Measurements from ENCODE around the gene PRKAR1A. TPM values are rescaled to one million over a fixed set of nuclear protein-coding genes. Genes with fewer than 3 reads are reported as not detected.
A peak's percentile ranks its signal among the peaks of the same experiment; 100 is the strongest.

Gene PRKAR1A
- total RNA-seq, 2 donors from 2014 or later, result 245 to 252 TPM

DNA sequence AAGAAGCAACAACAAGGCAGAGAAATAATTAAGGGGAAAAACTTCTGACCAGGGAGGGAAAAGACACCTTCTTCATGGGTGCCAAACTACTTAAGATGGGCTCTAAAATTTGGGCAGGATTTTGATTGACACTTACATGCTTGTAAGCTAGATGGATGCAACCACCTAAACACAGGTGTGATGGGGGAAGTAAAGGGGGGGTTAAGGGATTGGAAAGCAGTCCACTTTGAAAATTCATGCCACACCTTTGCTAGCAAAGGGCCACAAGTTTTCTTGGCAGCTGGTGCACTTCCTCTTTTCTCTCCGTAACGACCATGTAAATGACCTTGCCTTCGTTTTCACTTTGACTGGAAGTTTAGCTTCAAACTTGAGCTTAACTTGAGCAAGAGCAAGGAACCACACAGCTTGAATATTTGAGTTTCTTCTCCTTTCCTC lies 14.3 kb upstream of the PRKAR1A start:
- Mint-ChIP-seq H3K4me3 (peak overlapping the region; percentile 49 to 79), H3K4me1 (ENCODE audit: low read depth) (peaks cover 16% of the 10 kb centered on the region), H3K27me3 (ENCODE audit: low read depth) (peaks cover 11% of the 10 kb centered on the region), H3K9me3 (peaks cover 0 to 2% of the 10 kb centered on the region in 2 donors), H3K36me3 (ENCODE audit: insufficient read depth in 2 of 2) (peaks cover 0 to 5% of the 10 kb centered on the region in 2 donors), H3K27ac (peak overlapping the region; percentile 63)
- DNase-seq (peak in 1 of 2 donors; percentile 19), ATAC-seq (replicated peaks in 1 of 2) (peak; percentile 60 to 81)

- peak overlapping the region; percentile 49 to 79 for H3K4me3 Mint-ChIP-seq
- H3K27me3 Mint-ChIP-seq (ENCODE audit: low read depth), result peaks cover 11% of the 10 kb centered on the region
- no peak for DNase-seq
- H3K36me3 Mint-ChIP-seq (ENCODE audit: insufficient read depth in 2 of 2), result peaks cover 0 to 5% of the 10 kb centered on the region in 2 donors
- peaks cover 0 to 2% of the 10 kb centered on the region in 2 donors for H3K9me3 Mint-ChIP-seq
- peak in 1 of 2 donors; percentile 37 for ATAC-seq (replicated peaks in 1 of 2)
- H3K4me1 Mint-ChIP-seq (ENCODE audit: low read depth), result peaks cover 16% of the 10 kb centered on the region
- H3K27ac Mint-ChIP-seq, result peak overlapping the region; percentile 77
These were observed 13.5 kb upstream of the PRKAR1A start for GRCh38 chr17:68498479-68499326.

DNA sequence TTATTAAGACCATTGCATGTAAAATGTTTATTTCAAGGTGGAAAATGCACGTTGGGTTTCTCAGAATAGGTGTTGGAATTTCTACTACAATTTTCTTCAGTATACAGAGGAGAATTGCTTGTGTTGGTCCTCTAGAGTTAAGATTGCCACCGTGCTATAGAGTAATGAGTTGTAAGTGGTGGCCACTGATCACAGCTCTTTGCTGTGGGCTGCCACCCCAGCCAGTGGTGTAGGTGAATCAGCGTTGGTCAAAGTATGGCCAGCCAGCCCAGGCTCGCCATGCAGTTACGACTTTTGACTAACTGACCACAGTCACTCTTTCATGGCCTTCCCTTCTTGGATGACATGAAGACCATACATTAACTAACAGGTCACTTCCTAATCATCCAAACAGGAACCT lies 12.6 kb upstream of the PRKAR1A start:
- peaks cover 11% of the 10 kb centered on the region for H3K27me3 Mint-ChIP-seq (ENCODE audit: low read depth)
- peaks cover 16% of the 10 kb centered on the region for H3K4me1 Mint-ChIP-seq (ENCODE audit: low read depth)
- H3K9me3 Mint-ChIP-seq, result peaks cover 2 to 3% of the 10 kb centered on the region in 2 donors
- H3K36me3 Mint-ChIP-seq (ENCODE audit: insufficient read depth in 2 of 2), result peaks cover 0 to 5% of the 10 kb centered on the region in 2 donors
- H3K27ac Mint-ChIP-seq, result no peak overlapping the region
- no peak for ATAC-seq (replicated peaks in 1 of 2)
- no peak for DNase-seq
- H3K4me3 Mint-ChIP-seq, result no peak overlapping the region

GRCh38 chr17:68501074-68501473 lies 11.2 kb upstream of the PRKAR1A start:
- ATAC-seq (replicated peaks in 1 of 2) (no peak), DNase-seq (no peak)
- Mint-ChIP-seq H3K27me3 (ENCODE audit: low read depth) (peaks cover 11% of the 10 kb centered on the region), H3K4me1 (ENCODE audit: low read depth) (peaks cover 16% of the 10 kb centered on the region), H3K27ac (no peak overlapping the region), H3K36me3 (ENCODE audit: insufficient read depth in 2 of 2) (peaks cover 0 to 5% of the 10 kb centered on the region in 2 donors), H3K4me3 (no peak overlapping the region), H3K9me3 (peaks cover 2 to 3% of the 10 kb centered on the region in 2 donors)

DNA sequence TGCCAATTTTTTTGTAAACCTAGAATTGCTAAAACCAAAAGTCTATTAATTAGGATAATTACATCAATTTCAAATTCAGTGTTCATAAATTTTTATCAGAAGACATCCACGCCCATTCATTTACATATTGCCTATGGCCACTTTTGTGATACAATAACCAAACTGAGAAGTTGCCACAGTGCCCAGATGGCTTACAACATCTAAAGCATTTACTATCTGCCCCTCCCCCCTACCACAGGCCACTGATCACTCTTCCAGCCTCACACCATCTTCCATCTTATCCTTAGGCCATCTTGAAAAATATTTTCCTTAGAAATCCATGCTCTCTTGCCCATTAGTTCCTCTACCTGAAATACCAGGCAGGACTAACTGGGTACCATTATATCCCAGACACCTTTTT lies 6.3 kb upstream of the PRKAR1A start:
- Mint-ChIP-seq H3K9me3 (peaks cover 0 to 3% of the 10 kb centered on the region in 2 donors), H3K36me3 (ENCODE audit: insufficient read depth in 2 of 2) (no peaks in the 10 kb centered on the region), H3K4me3 (no peak overlapping the region), H3K27ac (no peak overlapping the region), H3K4me1 (ENCODE audit: low read depth) (peaks cover 15% of the 10 kb centered on the region), H3K27me3 (ENCODE audit: low read depth) (peaks cover 11% of the 10 kb centered on the region)
- ATAC-seq (replicated peaks in 1 of 2) (no peak), DNase-seq (no peak)

- DNase-seq, result no peak
- H3K4me1 Mint-ChIP-seq (ENCODE audit: low read depth), result peaks cover 20% of the 10 kb centered on the region
- no peak overlapping the region for H3K4me3 Mint-ChIP-seq
- peaks cover 0 to 3% of the 10 kb centered on the region in 2 donors for H3K9me3 Mint-ChIP-seq
- no peak overlapping the region for H3K27ac Mint-ChIP-seq
- ATAC-seq (replicated peaks in 1 of 2), result no peak
- no peaks in the 10 kb centered on the region for H3K27me3 Mint-ChIP-seq (ENCODE audit: low read depth)
- peaks cover 2 to 3% of the 10 kb centered on the region in 2 donors for H3K36me3 Mint-ChIP-seq (ENCODE audit: insufficient read depth in 2 of 2)
These were observed 4.7 kb upstream of the PRKAR1A start for GRCh38 chr17:68507576-68507975.

DNA sequence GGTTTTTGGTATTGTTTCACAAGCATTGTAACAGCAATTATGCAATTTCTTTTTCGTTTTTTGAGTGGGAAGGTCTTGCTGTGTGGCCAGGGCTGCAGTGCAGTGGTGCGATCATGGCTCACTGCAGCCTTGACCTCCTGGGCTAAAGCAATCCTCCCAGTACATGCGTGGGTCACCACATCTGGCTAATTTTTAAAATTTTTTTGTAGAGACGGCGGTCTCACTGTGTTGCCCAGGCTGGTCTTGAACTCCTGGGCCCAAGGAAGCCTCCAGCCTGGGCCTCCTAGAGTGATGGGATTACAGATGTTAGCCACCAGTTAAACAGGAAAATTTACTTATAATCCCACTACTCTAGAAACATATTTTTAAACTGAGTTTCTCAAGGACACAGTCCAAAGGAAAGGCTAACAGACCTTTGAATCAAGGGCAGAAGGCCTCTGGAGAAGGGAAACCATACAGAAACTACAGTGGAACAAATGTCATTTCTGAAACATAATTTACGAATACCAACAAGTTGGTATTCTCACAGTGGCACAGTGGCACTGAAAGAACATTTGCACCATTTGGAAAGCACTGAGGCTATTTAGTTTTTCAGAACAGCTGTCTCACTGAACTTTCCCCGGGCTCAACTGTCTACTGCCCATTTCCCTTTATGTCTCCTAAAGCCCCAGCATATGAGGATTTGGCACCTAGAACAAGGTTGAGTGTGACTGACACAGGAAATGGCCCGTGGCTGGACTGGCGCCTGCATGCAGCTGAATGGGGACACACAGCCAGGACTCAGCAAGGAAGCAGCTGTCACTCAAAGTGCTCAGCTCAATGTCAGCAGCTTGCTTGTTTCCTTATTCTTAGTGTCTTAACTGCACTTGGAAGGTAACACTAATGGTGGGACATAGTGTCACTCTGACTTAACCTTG lies 2.8 kb upstream of the PRKAR1A start:
- H3K4me3 Mint-ChIP-seq, result peak overlapping the region in 1 of 2 donors; percentile 52
- DNase-seq, result peak in 1 of 2 donors; percentile 15
- H3K9me3 Mint-ChIP-seq, result peaks cover 0 to under 1% of the 10 kb centered on the region in 2 donors
- peaks cover 8 to 11% of the 10 kb centered on the region in 2 donors for H3K36me3 Mint-ChIP-seq (ENCODE audit: insufficient read depth in 2 of 2)
- H3K27me3 Mint-ChIP-seq (ENCODE audit: low read depth), result no peaks in the 10 kb centered on the region
- H3K4me1 Mint-ChIP-seq (ENCODE audit: low read depth), result peaks cover 33% of the 10 kb centered on the region
- H3K27ac Mint-ChIP-seq, result peak overlapping the region; percentile 39
- ATAC-seq (replicated peaks in 1 of 2), result no peak

GRCh38 chr17:68511254-68511670 lies 968 bp upstream of the PRKAR1A start:
- peaks cover 14 to 22% of the 10 kb centered on the region in 2 donors for H3K36me3 Mint-ChIP-seq (ENCODE audit: insufficient read depth in 2 of 2)
- peak overlapping the region; percentile 22 for H3K27ac Mint-ChIP-seq
- H3K4me3 Mint-ChIP-seq, result peak overlapping the region; percentile 91 to 97
- no peaks in the 10 kb centered on the region for H3K9me3 Mint-ChIP-seq
- H3K27me3 Mint-ChIP-seq (ENCODE audit: low read depth), result no peaks in the 10 kb centered on the region
- DNase-seq (no peak), ATAC-seq (replicated peaks in 1 of 2) (no peak)
- peaks cover 50% of the 10 kb centered on the region for H3K4me1 Mint-ChIP-seq (ENCODE audit: low read depth)

GRCh38 chr17:68511671-68512246 lies 471 bp upstream of the PRKAR1A start:
- Mint-ChIP-seq H3K4me3 (peak overlapping the region; percentile 91 to 97), H3K27me3 (ENCODE audit: low read depth) (no peaks in the 10 kb centered on the region), H3K27ac (peak overlapping the region; percentile 85), H3K4me1 (ENCODE audit: low read depth) (peaks cover 53% of the 10 kb centered on the region), H3K9me3 (no peaks in the 10 kb centered on the region), H3K36me3 (ENCODE audit: insufficient read depth in 2 of 2) (peaks cover 16 to 25% of the 10 kb centered on the region in 2 donors)
- peak; percentile 70 to 76 for DNase-seq
- ATAC-seq (replicated peaks in 1 of 2), result peak; percentile 61 to 66

DNA sequence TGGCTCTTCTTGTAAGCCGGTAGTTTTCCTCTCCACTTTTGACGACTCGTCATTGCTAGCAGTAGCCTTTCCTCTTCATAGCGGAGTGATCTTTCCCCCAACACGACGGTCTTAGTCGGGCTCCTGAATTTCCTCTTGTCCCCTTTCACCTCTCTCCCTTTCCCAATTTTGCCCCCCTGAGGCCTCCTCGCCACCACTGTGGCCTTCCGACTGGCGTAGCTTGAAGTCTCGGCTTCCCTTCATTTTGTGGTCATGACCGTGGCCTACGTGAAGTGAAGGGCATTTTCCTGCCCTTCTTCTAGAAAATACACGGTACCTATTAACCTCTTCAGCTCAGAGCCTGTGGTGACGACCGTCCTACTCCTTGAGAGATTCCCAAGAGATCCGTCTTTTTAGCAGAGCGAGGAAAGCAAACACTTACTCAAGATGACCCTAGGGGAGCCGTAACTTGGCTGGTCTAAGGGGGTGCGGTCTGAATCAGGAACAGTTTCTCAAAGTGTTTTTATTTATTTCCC lies 787 bp downstream of the PRKAR1A start:
- ATAC-seq (replicated peaks in 1 of 2) (no peak), DNase-seq (peak in 1 of 2 donors; percentile 12)
- H3K9me3 Mint-ChIP-seq, result no peaks in the 10 kb centered on the region
- H3K36me3 Mint-ChIP-seq (ENCODE audit: insufficient read depth in 2 of 2), result peaks cover 24 to 35% of the 10 kb centered on the region in 2 donors
- peaks cover 50% of the 10 kb centered on the region for H3K4me1 Mint-ChIP-seq (ENCODE audit: low read depth)
- H3K4me3 Mint-ChIP-seq, result peak overlapping the region; percentile 96 to 97
- no peaks in the 10 kb centered on the region for H3K27me3 Mint-ChIP-seq (ENCODE audit: low read depth)
- H3K27ac Mint-ChIP-seq, result peak overlapping the region; percentile 94

- H3K4me1 Mint-ChIP-seq (ENCODE audit: low read depth), result peaks cover 50% of the 10 kb centered on the region
- ATAC-seq (replicated peaks in 1 of 2) (no peak), DNase-seq (no peak)
- H3K27me3 Mint-ChIP-seq (ENCODE audit: low read depth), result no peaks in the 10 kb centered on the region
- H3K27ac Mint-ChIP-seq, result peak overlapping the region; percentile 94
- H3K9me3 Mint-ChIP-seq, result no peaks in the 10 kb centered on the region
- H3K36me3 Mint-ChIP-seq (ENCODE audit: insufficient read depth in 2 of 2), result peaks cover 27 to 39% of the 10 kb centered on the region in 2 donors
- H3K4me3 Mint-ChIP-seq, result peak overlapping the region; percentile 96 to 97
These were observed 1.7 kb downstream of the PRKAR1A start for GRCh38 chr17:68513932-68514331.

- no peak overlapping the region for H3K27ac Mint-ChIP-seq
- DNase-seq (no peak), ATAC-seq (replicated peaks in 1 of 2) (no peak)
- H3K4me1 Mint-ChIP-seq (ENCODE audit: low read depth), result peaks cover 61% of the 10 kb centered on the region
- no peaks in the 10 kb centered on the region for H3K27me3 Mint-ChIP-seq (ENCODE audit: low read depth)
- no peaks in the 10 kb centered on the region for H3K9me3 Mint-ChIP-seq
- peaks cover 33 to 49% of the 10 kb centered on the region in 2 donors for H3K36me3 Mint-ChIP-seq (ENCODE audit: insufficient read depth in 2 of 2)
- H3K4me3 Mint-ChIP-seq, result peak overlapping the region; percentile 96 to 97
These were observed 2.8 kb downstream of the PRKAR1A start for GRCh38 chr17:68514831-68515635.
